ENCODE results near the gene KANSL1.

- no peak for TF ChIP-seq CTCF (conservative IDR thresholded peaks at IDR 0.05 in 1 of 2, IDR thresholded peaks at IDR 0.05 in 1 of 2; ENCODE audit: low read depth in 1 of 2, low read length in 2 of 2)
- TF ChIP-seq EZH2 (IDR thresholded peaks at IDR 0.05; ENCODE audit: low read length, missing control alignments) = no peak
Observed at GRCh38 chr17:45992175-45992574, 201.1 kb downstream of the KANSL1 start.

All from fibroblast of lung (primary cell).